ENCODE measurements around the gene MAN1C1. TPM values are rescaled to one million over a fixed set of nuclear protein-coding genes. Genes with fewer than 3 reads are reported as not detected.

MAN1C1 gene
- total RNA-seq, 2 experiments from 2014 or later: 5.1 to 5.3 TPM

GRCh38 chr1:25679171-25679570 is 62.6 kb downstream of the MAN1C1 start:
- H3K27me3 Mint-ChIP-seq: peaks cover 10% of the 10 kb centered on the region
- no peak overlapping the region for H3K4me3 Mint-ChIP-seq
- DNase-seq: no peak
- H3K27ac Mint-ChIP-seq: no peak overlapping the region
- peaks cover 10% of the 10 kb centered on the region for H3K36me3 Mint-ChIP-seq
- H3K4me1 Mint-ChIP-seq: peaks cover 59% of the 10 kb centered on the region
- no peaks in the 10 kb centered on the region for H3K9me3 Mint-ChIP-seq

GRCh38 chr1:25680701-25681100 is 64.1 kb downstream of the MAN1C1 start:
- no peak for DNase-seq
- Mint-ChIP-seq H3K27ac (no peak overlapping the region), H3K27me3 (peaks cover 10% of the 10 kb centered on the region), H3K36me3 (peaks cover 6% of the 10 kb centered on the region), H3K4me3 (no peak overlapping the region), H3K9me3 (no peaks in the 10 kb centered on the region), H3K4me1 (peaks cover 55% of the 10 kb centered on the region)

GRCh38 chr1:25682059-25682601 is 65.5 kb downstream of the MAN1C1 start:
- peaks cover 41% of the 10 kb centered on the region for H3K4me1 Mint-ChIP-seq
- no peak overlapping the region for H3K4me3 Mint-ChIP-seq
- H3K27me3 Mint-ChIP-seq: peaks cover 3% of the 10 kb centered on the region
- peaks cover 6% of the 10 kb centered on the region for H3K36me3 Mint-ChIP-seq
- no peak overlapping the region for H3K27ac Mint-ChIP-seq
- no peak for DNase-seq
- no peaks in the 10 kb centered on the region for H3K9me3 Mint-ChIP-seq

- DNase-seq: no peak
- H3K27ac Mint-ChIP-seq: no peak overlapping the region
- H3K27me3 Mint-ChIP-seq: peaks cover 3% of the 10 kb centered on the region
- no peak overlapping the region for H3K4me3 Mint-ChIP-seq
- H3K9me3 Mint-ChIP-seq: no peaks in the 10 kb centered on the region
- H3K36me3 Mint-ChIP-seq: peaks cover 8% of the 10 kb centered on the region
- peaks cover 40% of the 10 kb centered on the region for H3K4me1 Mint-ChIP-seq
These were observed 66.6 kb downstream of the MAN1C1 start for GRCh38 chr1:25683177-25683576.

- DNase-seq: no peak
- Mint-ChIP-seq H3K9me3 (no peaks in the 10 kb centered on the region), H3K27me3 (peaks cover 3% of the 10 kb centered on the region), H3K4me1 (peaks cover 34% of the 10 kb centered on the region), H3K4me3 (no peak overlapping the region), H3K36me3 (peaks cover 8% of the 10 kb centered on the region), H3K27ac (no peak overlapping the region)
These were observed 67.1 kb downstream of the MAN1C1 start for GRCh38 chr1:25683731-25684130.

- H3K4me1 Mint-ChIP-seq: peaks cover 34% of the 10 kb centered on the region
- H3K27me3 Mint-ChIP-seq: peaks cover 3% of the 10 kb centered on the region
- no peak overlapping the region for H3K4me3 Mint-ChIP-seq
- DNase-seq: no peak
- peaks cover 8% of the 10 kb centered on the region for H3K36me3 Mint-ChIP-seq
- H3K9me3 Mint-ChIP-seq: no peaks in the 10 kb centered on the region
- H3K27ac Mint-ChIP-seq: no peak overlapping the region
These were observed 67.8 kb downstream of the MAN1C1 start for GRCh38 chr1:25684216-25684965.

GRCh38 chr1:25685211-25685750 is 68.7 kb downstream of the MAN1C1 start:
- Mint-ChIP-seq H3K27ac (no peak overlapping the region), H3K4me1 (peaks cover 34% of the 10 kb centered on the region), H3K27me3 (peaks cover 2% of the 10 kb centered on the region), H3K36me3 (peaks cover 8% of the 10 kb centered on the region), H3K4me3 (no peak overlapping the region), H3K9me3 (no peaks in the 10 kb centered on the region)
- no peak for DNase-seq

GRCh38 chr1:25685938-25686665 is 69.5 kb downstream of the MAN1C1 start:
- H3K36me3 Mint-ChIP-seq: peaks cover 3% of the 10 kb centered on the region
- no peak overlapping the region for H3K4me3 Mint-ChIP-seq
- H3K27ac Mint-ChIP-seq: no peak overlapping the region
- no peaks in the 10 kb centered on the region for H3K9me3 Mint-ChIP-seq
- peaks cover 33% of the 10 kb centered on the region for H3K4me1 Mint-ChIP-seq
- no peak for DNase-seq
- H3K27me3 Mint-ChIP-seq: no peaks in the 10 kb centered on the region

GRCh38 chr1:25687221-25688017 is 70.8 kb downstream of the MAN1C1 start:
- Mint-ChIP-seq H3K36me3 (peaks cover 2% of the 10 kb centered on the region), H3K9me3 (no peaks in the 10 kb centered on the region), H3K27ac (no peak overlapping the region), H3K27me3 (no peaks in the 10 kb centered on the region), H3K4me3 (no peak overlapping the region), H3K4me1 (peaks cover 34% of the 10 kb centered on the region)
- DNase-seq: no peak

GRCh38 chr1:25688390-25689119 is 72.0 kb downstream of the MAN1C1 start:
- no peak overlapping the region for H3K4me3 Mint-ChIP-seq
- no peaks in the 10 kb centered on the region for H3K27me3 Mint-ChIP-seq
- no peaks in the 10 kb centered on the region for H3K9me3 Mint-ChIP-seq
- peaks cover 32% of the 10 kb centered on the region for H3K4me1 Mint-ChIP-seq
- no peak overlapping the region for H3K27ac Mint-ChIP-seq
- no peak for DNase-seq
- H3K36me3 Mint-ChIP-seq: peaks cover 1% of the 10 kb centered on the region

- Mint-ChIP-seq H3K9me3 (no peaks in the 10 kb centered on the region), H3K4me3 (no peak overlapping the region), H3K36me3 (peaks cover 1% of the 10 kb centered on the region), H3K4me1 (peaks cover 26% of the 10 kb centered on the region), H3K27me3 (no peaks in the 10 kb centered on the region), H3K27ac (no peak overlapping the region)
- no peak for DNase-seq
These were observed 73.2 kb downstream of the MAN1C1 start for GRCh38 chr1:25689686-25690381.

- no peak overlapping the region for H3K4me3 Mint-ChIP-seq
These were observed 73.9 kb downstream of the MAN1C1 start for GRCh38 chr1:25690396-25690956.

GRCh38 chr1:25691211-25691610 is 74.6 kb downstream of the MAN1C1 start:
- Mint-ChIP-seq H3K9me3 (no peaks in the 10 kb centered on the region), H3K36me3 (peaks cover 1% of the 10 kb centered on the region), H3K4me1 (peaks cover 35% of the 10 kb centered on the region), H3K4me3 (no peak overlapping the region), H3K27me3 (no peaks in the 10 kb centered on the region), H3K27ac (no peak overlapping the region)
- no peak for DNase-seq

More at GRCh38 chr1:25690396-25690956, 73.9 kb downstream of the MAN1C1 start:
- Mint-ChIP-seq H3K4me1 (peaks cover 28% of the 10 kb centered on the region), H3K36me3 (peaks cover 1% of the 10 kb centered on the region), H3K27me3 (no peaks in the 10 kb centered on the region), H3K27ac (no peak overlapping the region), H3K9me3 (no peaks in the 10 kb centered on the region)
- no peak for DNase-seq

All from activated naive CD8-positive, alpha-beta T cell treated with anti-CD3 and anti-CD28 coated beads for 36 hours (primary cell).